SHP77 treated with DMSO at 0.1 percent for 48 hours (cell line): Measurements from ENCODE around the gene DGKK.

Experiments
- DNase-seq: peaks from one replicate; lab custom pipeline; 2025; lab: John Stamatoyannopoulos, UW

Gene DGKK, protein sequence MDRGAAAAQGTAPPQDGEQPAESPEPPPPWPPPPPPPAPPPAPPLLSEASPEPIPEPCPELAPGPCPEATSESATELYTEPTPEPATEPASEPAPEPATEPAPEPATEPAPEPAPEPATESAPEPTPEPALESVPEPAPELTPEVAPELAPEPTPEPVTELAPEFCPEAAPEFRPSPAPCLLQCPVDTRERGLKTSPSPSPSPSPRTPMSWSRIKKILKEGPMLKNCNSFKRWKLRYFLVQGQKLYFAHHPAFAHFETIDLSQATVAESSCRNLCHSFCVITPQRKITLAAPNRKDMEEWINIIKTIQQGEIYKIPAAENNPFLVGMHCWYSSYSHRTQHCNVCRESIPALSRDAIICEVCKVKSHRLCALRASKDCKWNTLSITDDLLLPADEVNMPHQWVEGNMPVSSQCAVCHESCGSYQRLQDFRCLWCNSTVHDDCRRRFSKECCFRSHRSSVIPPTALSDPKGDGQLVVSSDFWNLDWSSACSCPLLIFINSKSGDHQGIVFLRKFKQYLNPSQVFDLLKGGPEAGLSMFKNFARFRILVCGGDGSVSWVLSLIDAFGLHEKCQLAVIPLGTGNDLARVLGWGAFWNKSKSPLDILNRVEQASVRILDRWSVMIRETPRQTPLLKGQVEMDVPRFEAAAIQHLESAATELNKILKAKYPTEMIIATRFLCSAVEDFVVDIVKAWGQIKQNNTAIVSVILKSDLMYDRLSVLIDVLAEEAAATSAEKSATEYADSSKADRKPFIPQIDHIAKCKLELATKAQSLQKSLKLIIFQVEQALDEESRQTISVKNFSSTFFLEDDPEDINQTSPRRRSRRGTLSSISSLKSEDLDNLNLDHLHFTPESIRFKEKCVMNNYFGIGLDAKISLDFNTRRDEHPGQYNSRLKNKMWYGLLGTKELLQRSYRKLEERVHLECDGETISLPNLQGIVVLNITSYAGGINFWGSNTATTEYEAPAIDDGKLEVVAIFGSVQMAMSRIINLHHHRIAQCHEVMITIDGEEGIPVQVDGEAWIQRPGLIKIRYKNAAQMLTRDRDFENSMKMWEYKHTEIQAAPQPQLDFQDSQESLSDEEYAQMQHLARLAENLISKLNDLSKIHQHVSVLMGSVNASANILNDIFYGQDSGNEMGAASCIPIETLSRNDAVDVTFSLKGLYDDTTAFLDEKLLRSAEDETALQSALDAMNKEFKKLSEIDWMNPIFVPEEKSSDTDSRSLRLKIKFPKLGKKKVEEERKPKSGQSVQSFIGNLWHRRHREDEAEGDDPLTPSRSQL

DNA sequence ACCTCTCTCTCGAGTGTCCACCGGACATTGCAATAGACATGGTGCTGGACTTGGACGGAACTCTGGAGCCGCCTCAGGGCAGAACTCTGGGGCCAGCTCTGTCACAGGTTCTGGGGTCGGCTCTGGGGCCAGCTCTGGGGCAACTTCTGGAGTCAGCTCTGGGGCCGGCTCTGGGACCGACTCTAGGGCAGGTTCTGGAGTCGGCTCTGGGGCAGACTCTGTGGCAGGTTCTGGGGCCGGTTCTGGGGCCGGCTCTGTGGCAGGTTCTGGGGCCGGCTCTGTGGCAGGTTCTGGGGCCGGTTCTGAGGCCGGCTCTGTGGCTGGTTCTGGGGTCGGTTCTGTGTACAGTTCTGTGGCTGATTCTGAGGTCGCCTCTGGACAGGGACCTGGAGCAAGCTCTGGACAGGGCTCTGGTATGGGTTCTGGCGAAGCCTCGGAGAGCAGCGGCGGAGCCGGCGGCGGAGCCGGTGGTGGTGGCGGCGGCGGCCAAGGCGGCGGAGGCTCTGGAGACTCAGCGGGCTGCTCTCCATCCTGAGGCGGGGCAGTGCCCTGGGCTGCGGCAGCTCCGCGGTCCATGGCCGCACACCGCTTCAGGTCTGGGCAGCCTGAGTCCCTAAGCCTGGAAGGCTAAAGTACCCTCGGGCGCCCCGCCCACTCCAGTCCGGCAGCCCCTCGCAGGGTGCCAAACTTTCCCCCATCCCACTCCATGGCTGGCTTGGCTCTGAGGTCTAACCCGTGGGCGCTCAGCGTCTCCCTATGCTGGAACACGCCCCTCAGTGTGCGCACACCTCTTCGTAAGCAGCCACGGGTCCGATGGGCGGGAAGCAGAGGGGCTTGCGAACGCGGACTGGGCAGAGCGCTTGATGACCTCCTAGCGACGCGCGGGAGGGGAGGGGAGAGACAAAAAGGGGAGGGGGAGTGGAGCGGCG lies at the start of gene DGKK:
DGKK (minus strand) TSS at position 723 of the 929 bp plus-strand sequence; CDS start at position 576, 147 bp downstream.
- no peak for DNase-seq

DNA sequence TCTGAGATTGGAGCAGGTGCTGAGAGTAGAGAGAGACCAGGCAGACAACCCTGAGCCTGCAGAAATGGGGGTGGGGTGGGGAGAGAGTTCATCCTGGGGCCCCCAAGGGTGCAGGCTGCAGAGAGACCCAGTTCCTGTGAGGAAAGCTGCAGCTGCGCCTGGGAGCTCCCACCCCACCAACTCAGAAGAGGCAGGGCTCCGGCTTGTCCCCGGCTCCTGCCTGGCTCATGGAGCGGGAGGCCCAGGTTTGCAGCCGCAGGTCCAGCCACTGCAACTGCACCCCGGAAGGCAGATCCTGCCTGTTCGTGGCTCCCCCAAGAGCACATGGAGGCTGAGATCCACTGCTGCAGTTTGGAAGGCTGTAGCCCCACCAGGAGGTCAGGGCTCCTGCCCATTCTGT lies 44.2 kb upstream of the DGKK start:
- no peak for DNase-seq

DNA sequence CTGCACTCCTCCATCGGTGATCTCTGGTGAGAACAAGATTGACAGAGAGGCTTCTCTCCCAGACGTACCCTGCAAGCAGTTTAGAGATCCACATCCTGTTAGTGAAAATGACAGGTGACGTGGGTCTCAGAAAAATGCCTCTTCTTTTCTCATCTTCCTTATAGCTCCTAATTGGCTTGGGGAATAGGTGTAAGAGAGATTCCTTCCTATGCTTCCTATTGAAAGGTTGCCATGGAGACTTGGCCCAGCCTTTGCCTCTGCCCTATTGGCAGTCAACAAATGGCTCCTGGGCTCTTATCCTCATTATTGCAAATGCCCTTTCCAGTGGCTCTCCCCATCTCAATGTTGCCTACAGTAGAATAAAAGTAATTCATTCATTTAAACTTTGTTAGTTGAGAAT lies 26.5 kb upstream of the DGKK start:
- DNase-seq: no peak

DNA sequence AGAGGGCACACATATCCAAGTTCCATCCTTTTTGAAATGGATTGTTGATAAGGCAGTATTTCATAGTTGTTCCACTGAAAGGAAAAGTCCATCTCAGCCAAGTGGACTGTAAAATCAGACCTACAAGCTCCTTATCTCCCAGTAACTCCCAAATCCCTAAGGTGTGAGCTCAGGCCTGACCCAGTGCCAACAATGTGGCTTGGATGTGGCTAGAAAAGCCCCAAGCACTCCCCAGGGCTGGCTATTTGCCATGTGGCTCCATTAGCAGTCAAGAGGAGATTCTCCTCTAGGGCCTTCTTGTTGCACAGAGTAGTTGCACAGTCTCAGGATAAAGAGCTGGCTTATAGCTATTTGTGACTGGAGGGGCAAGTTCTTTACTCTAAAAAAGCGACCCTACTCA lies 25.0 kb upstream of the DGKK start:
- DNase-seq: no peak

DNA sequence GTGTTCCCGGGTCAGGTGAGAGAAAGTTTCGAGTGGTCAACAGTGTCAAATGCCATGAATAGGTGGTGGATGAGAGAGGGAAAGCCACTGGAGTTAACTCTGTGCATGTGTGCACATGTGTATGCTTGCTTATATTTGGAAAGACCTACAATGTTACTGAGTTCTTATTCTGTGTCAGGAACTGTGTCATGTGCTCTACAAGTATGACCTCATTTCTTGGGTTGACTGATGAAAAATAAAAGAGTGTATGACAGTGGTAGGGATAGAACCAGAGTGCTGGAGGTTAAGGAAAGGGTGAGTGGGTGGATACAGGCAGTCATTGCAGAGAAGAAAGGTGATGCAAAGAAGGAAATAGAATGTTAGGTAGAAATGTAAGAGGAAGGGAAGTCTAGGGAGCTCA lies 22.1 kb upstream of the DGKK start:
- no peak for DNase-seq

DNA sequence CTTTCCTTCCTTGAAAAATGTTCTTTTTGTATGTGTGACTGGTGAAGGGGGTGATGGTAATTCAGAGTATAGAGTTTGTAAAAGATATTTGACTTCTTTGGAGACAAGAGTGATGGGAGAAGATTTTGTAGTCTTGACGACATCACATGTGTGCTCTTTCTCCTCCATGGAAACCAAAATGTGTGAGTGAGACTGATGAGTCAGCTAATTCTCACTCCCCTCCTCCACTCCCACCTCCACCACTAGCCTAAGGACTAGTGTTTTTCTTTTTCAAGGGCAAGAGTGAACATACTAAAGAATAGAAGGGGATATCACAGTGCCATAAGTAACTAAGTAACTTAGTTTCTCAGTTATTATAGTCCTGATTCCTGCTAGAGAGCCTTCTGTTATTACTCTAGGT lies 14.0 kb upstream of the DGKK start:
- no peak for DNase-seq

DNA sequence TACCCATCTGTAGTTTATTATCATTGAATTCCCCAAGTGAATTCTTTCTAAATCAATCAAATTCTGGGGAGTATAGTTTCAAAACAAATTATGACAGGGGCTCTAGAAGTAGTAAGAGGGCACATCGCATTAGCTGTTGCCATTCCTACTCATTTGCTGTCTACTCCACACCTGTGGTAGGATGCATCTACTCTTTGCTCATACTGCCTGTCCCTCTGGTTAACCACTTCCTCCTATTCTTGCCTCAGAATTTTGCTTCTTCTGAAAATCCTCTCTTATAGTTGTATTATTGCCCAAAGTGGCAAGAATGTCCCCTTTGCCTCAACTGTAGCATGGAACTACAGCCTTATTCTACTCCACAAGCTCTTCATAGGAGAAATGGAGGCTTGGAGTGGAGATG lies 12.7 kb upstream of the DGKK start:
- no peak for DNase-seq

DNA sequence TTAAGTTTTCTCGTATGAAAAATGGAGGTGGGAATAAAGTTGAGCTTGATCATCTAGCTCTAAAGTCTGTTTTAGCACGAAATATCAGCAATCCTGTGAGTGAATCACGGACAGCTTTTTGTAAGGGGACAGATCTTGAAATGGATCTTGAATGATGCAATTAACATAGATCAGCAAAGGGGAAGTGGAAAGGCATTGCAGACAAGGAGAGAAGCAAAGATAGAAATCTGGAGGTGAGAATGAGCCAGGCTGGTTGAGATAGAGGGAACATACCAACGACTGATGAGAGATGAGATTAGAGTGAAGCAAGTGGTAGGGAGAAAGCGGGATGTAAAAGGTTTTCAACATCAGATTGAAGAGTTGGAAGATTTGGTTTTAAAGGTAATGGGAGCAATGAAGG lies 4.6 kb upstream of the DGKK start:
- DNase-seq: no peak

DNA sequence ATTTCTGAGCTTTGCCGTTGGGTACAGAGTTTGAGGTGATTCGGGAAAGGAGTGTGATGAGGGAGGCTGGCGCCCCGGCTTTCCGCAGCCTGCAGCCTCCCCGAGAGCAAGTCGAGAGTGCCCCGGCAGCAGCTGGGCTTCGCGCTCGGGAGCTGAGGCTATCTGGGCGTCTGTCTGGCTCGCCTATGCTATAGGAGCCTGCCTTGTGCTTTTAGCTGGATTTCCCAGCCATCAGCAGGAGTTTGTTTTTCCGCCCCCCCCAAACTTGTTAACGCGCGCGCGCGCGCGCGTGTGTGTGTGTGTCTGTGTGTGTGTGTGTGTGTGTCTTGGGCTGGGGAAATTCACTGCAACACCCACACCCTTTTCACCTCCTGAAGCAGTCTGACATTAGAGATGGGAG lies 765 bp upstream of the DGKK start:
- no peak for DNase-seq

DNA sequence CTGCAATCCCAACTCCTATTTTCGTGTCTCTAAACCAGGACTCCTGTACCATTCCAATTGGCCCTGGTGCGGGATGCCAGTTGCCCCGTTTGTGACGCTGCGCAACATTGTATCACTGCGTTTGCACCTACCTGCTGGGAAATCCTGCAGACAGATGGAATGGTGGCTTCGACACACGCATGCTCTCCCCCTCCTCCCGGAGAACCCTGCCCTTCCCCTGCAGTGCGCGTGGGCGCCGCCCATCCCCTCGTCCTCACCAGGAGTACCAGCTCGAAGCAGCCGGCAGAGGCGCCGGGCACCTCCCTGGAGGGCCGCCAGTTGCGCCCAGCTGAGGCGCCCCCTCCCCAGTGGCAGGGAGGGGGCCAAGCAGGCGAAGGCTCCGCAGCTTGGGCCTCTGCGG lies 1.4 kb downstream of the DGKK start:
- DNase-seq: no peak

DNA sequence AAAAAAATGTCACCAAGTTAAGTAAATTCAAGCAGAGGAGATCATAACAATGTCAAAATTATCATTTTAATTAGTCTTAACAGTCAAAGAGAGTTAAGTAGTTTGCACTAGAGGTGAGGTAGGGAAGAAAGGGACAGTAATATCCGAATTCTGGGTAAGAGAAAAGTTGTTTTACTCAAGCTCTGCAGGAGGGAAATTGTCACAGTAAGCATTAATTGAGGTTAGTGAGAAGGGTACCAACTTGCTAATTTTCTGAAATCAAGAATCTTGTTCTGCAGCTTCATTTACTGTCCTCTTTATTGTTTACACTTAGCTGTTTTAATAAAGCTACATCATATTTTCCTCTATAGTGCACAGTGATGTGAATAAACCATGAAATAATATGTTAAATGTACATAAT lies 11.0 kb downstream of the DGKK start:
- DNase-seq: no peak

DNA sequence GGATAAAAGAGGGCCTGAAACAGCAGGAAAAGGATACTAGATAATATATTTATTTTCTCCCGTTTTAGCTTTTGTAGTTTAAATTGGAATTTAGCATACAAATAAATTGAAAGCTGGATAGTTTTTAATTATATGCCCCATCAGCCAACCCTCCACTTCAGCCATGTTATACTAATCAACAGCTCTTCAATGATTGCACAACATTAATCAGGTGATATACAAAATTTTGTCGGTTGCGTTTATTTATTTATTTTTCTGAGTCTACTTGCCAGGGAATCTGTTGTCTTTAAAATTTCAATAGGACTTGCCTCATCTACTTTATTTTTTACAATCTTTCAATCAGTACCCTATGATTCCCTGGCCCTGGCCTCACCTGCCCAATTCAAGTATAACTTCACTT lies 12.1 kb downstream of the DGKK start:
- DNase-seq: no peak

DNA sequence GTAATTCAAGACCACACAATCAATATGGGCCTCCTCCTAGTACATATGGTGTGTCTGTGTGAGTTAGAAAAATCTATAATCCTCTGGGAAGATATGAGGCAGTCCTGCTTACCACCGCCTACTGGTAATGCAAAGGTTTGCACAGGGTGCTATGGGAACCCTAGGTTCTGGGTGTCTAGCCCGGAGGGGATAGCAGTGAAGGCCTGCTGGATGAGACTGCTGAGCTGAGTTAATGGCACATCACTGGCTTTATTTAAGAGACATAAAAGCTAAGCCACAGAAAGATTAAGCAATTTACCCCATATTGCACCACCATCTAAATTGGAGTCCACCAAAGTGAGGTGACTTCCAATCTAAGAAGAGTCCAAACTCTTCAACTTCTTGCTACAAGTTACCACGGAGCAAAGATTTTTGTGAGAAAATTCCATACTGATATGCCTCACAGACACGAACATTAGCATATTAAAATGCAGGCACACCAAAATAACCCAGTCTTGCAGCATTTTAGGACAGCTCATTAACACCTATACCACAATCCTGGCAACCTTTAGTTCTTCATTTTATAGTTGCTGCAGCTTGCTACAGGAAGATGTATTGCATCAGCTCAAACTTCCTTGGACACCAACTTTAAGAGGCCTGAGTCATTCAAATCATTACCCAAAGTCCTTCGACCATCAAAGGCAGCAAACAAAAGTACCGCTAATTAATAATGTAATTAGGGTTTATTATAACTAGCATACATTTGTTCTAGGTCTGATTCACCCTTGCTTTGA lies 13.7 kb downstream of the DGKK start:
- DNase-seq: no peak

DNA sequence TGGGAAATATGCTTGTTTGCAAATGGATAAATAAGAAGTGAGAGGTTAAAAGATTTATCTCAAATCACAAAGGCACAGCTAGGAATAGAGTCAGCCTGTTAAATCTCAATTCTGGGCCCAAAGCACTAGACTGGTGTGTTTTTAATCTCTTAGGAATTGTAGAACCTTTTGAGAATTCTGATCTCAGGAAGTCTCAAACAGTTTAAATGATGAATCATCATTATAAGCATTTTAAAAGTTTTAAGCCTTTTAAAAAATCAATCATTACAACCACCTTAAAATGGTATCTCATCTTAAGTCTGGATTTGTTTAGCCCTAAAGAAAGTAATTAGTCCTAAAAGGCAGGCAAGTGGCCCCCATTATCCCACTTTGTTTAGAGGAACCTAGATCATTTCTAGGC lies 17.8 kb downstream of the DGKK start:
- no peak for DNase-seq

DNA sequence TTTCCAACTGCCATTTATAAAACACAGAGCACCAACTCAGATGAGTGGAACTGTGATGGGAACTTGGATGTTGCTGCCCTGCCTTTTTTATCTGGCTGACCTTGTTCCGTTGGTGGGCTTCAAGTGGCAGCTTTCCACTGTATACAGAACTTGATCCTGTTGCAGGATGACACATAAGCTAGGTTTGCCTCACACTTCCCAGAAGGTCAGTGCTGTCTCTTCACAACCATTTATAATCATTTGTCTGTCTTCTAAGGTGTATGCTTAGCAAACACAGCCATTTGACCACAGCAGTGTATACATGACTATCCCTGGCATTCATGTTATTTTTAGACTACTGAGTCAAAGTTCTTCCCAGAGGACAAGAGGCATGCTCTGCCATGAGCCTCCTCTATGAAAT lies 20.3 kb downstream of the DGKK start:
- no peak for DNase-seq

DNA sequence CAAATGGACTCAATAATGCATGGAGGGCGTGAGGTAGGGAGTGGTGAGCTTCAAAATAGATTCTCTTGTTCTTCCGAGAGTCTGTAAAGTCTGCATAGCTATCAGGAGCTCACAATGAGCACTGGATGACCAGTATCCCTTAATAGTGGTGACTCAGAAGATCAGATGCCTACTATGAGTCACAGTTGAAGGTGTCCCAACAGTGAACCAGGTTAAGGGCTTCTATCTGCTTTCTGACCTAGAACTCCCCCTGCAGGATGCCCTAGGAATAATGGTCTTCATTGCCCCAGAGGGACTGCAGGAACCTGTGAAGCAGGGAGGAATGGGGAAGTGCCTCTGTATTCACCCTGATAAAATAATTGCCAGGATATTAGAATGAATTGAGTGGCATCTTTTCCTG lies 22.1 kb downstream of the DGKK start:
- no peak for DNase-seq

DNA sequence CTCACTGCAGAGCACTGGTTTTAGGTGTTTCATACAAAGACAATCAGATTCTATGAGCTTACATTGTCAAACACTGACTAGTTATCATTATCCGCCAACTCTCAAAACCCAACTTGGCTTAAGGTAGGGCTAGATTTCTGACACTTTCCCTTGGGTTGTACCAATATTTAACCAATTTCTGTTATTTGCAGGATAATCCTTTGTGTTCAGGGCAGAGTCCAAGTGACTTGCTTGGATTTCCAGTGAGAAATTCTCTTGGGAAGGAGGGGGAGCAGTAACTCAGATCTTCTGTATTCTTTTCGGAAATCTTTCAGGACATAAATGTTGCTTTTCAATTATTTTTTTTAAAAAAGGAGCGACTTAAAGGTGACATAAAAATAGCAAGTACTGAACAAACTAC lies 23.1 kb downstream of the DGKK start:
- no peak for DNase-seq

DNA sequence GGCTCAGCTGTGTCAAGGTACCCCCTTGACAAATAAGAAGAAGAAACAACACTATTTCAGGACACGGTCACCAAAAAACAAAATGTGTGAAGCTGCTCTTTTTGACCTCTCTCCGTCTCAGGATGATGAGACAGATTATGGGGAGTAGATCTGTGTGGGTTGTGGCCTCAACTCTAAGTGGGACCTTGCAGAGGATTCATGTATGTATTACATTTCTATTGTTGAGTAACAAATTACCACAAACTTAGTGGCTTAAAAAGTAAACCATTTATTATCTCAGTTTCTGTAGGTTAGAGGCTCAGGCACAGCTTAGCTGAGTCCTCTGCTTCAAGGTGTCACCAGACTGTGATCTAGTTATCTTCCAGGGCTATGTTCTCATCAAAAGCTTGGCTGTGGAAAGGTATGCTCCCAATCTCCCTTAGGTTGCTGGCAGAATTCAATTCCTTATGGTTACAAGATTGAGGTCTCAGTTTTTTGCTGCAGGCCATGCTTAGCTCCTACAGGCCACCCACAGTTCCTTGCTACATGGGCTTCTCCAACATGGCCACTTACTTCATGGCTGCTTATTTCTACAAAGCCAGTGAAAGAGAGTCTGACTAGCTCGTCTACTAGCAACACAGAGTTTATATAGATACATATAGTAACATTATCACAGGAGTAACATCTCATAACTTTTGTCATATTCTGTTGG lies 28.1 kb downstream of the DGKK start:
- no peak for DNase-seq

DNA sequence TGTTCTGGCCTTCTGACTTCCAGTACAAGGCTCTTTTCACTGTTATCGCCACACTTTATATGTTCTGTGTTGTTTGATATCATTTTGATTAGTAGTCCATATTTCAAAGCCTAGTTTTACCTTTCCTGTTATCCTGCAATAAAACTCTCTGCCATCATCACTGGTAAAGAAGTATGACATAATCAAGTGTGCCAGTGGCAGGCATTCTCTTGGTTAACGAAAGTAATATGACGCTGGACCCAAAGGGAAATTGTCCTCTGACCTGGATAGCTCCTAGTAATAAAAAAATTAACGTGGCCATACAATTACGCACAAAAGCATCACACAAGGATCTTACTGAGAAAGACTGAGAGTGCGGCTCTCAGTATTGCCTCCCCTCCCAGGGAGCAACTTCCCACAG lies 33.8 kb downstream of the DGKK start:
- no peak for DNase-seq

DNA sequence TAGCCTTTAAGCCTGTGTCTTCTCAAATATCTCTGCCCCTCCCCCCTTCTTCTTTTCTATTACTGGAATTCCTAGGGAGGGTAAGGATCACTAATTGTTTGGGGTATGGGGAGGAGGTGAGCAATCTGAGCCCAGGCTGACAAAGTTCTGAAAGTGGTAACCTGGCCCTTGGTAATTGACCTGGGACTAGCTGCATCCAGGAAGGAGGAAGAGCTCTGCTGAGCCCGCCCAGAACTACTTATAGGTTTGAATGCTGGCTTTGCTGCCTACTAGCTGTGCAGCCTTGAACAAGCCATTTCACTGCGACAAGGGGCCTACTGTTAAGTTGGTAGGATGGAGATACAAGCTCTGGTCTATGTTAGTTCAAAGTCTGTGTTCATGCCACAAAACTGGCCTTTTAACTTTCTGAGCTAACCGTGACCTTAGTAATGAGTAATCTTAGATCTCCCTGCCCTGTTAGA lies 37.8 kb downstream of the DGKK start:
- DNase-seq: no peak
